Lower leg skin (tissue), 3 donors: ENCODE measurements around the gene GNG7.

Source experiments
- POLR2A ChIP-seq, 2 donors: fragments of 450-650 bp; IDR thresholded peaks; one replicate each; pipeline ENCODE4 v1.6.1; 2016 to 2017; ENCODE audit warnings: antibody characterized with exemption in 2 of 2, mild to moderate bottlenecking in 1 of 2, moderate library complexity in 1 of 2
- TF ChIP-seq, protein P1 (sequence below), 3 donors: fragments of 450-650 bp; IDR thresholded peaks; one replicate each; pipeline ENCODE4 v1.5.1; 2016; ENCODE audit warnings: antibody characterized with exemption in 3 of 3, mild to moderate bottlenecking in 3 of 3, moderate library complexity in 2 of 3

DNA sequence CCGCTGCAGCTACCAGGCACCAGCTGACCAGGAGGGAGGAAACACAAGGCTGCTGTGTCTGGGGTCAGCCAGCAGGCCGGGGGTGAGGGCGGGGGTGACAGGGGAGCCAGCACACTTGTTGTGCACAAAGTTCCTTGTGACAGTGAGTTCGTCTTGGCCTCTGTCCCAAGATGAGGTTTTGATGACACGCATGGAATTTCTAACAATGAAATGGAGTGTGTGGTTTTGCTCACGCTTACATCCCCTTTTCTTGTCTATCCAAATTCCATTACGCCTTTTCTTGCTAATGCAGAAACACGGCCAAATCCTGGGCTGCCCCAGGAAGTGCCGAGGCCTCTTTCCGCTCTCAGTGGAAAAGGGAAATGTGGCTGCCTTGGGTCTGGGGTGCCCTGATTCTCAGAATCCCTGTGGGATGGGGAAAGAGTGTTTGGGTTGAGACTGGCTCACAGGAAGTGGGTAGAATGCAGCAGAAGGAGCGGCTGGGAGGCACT, 152.7 kb downstream of the GNG7 start:
- TF ChIP-seq POLR2A (IDR thresholded peaks at IDR 0.05): no peak
- TF ChIP-seq, protein P1, sequence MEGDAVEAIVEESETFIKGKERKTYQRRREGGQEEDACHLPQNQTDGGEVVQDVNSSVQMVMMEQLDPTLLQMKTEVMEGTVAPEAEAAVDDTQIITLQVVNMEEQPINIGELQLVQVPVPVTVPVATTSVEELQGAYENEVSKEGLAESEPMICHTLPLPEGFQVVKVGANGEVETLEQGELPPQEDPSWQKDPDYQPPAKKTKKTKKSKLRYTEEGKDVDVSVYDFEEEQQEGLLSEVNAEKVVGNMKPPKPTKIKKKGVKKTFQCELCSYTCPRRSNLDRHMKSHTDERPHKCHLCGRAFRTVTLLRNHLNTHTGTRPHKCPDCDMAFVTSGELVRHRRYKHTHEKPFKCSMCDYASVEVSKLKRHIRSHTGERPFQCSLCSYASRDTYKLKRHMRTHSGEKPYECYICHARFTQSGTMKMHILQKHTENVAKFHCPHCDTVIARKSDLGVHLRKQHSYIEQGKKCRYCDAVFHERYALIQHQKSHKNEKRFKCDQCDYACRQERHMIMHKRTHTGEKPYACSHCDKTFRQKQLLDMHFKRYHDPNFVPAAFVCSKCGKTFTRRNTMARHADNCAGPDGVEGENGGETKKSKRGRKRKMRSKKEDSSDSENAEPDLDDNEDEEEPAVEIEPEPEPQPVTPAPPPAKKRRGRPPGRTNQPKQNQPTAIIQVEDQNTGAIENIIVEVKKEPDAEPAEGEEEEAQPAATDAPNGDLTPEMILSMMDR (IDR thresholded peaks at IDR 0.05): no peak
